HepG2 (cell line): ENCODE results near the gene NUP133.

ENCODE experiments used
- CTCF ChIP-seq: sonication (generic); formaldehyde crosslinking; IDR thresholded peaks from 2 replicates; pipeline ENCODE4 v1.5.0; 2020; ENCODE audit warnings: mild to moderate bottlenecking, missing genetic modification reagents, moderate library complexity
- ZFP36 ChIP-seq: fragments of 150-350 bp; IDR thresholded peaks from 2 replicates; pipeline ENCODE4 v1.6.1; 2018; ENCODE audit warnings: borderline replicate concordance, low read length, low read depth; ENCODE audit not compliant: partially characterized antibody
- ZHX1 ChIP-seq: sonication (generic); formaldehyde crosslinking; IDR thresholded peaks from 2 replicates; pipeline ENCODE4 v1.8.1; 2022; ENCODE audit warnings: low read depth, mild to moderate bottlenecking, missing genetic modification reagents
- ZNF350 ChIP-seq: sonication (generic); formaldehyde crosslinking; IDR thresholded peaks from 2 replicates; pipeline ENCODE4 v1.4.0; 2020; ENCODE audit warnings: mild to moderate bottlenecking, low read depth, missing genetic modification reagents, borderline replicate concordance

DNA sequence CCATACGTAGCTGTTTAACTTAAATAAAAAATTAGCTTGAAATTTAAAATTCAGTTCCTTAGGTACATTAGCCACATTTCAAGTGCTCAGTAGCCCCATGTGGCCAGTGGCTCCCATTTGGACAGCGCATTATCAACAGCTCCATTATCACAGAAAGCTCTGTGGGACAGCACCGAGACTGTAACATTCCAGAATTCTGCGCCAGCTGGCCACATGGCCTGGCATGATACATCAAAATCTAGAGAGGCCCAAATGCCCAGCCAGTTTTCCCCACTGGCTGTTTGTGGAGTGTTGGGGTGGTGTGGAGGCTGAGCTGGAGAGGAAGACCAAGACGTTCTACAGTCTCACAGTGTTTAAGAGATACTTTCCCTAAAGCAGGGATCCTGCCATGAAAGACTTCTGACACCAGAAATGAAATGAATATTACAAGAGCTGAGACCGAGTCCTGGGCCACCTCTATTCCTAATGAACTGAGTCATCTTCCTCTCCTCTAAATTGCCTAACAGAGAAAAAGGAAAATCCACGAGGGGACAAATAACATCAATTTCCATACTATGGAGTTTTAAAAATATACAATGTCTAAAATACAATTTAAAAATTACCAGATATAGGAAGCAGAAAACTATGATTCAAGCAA, 47.0 kb downstream of the NUP133 start:
- no peak for TF ChIP-seq ZHX1 (CRISPR knock-in tag)
- no peak for TF ChIP-seq ZFP36
- TF ChIP-seq ZNF350 (CRISPR knock-in tag) = no peak
- no peak for TF ChIP-seq CTCF
